Raji (cell line): ENCODE data around the gene TMEM132E.

ENCODE experiments used
- POLR2A ChIP-seq: IDR thresholded peaks from 2 replicates; pipeline ENCODE4 v1.6.1; 2011; ENCODE audit warnings: low read depth, low read length, control low read depth; ENCODE audit not compliant: insufficient read depth

Gene TMEM132E

GRCh38 chr17:34613064-34614019 lies 34.0 kb downstream of the TMEM132E start:
- TF ChIP-seq POLR2A, result no peak

DNA sequence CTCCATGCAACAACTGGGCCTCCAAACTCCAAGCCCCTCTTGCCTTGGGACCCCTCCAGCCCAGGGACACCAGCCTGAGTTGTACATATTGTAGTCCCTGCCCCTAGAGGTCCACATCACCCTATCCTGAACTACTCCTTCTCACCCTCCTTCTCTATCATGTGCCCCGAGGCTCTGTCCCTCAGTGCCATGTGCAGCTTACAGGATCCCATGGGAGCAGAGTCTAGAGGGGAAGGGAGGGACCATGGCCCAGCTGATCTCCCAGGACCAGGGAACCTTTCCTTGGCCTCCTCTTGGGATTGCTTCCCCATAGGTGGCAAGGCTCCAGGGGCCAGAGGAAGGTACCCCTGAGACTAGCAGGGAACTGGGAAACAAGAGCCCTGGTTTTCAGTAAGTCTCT lies 35.3 kb downstream of the TMEM132E start:
- TF ChIP-seq POLR2A, result no peak

DNA sequence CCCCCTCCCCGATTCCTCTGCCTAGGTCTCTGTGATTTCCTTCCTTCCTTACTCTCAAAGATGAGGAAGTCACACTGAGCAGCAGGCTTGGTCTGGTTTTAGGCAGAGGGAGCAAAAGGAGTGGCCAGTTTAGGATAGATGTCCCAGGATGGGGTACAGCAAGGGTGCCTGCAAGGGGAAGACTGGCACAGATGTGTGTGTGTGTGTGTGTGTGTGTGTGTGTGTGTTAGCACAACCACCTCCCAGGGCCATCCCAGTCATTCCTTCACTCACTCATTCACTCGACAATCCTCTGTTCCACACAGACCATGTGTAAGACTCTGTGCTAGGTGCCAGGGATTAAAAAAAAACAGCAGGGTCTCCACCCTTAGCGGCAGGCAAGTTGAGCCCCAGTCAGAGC lies 35.9 kb downstream of the TMEM132E start:
- TF ChIP-seq POLR2A, result no peak

GRCh38 chr17:34616148-34616547 lies 36.8 kb downstream of the TMEM132E start:
- TF ChIP-seq POLR2A, result no peak

DNA sequence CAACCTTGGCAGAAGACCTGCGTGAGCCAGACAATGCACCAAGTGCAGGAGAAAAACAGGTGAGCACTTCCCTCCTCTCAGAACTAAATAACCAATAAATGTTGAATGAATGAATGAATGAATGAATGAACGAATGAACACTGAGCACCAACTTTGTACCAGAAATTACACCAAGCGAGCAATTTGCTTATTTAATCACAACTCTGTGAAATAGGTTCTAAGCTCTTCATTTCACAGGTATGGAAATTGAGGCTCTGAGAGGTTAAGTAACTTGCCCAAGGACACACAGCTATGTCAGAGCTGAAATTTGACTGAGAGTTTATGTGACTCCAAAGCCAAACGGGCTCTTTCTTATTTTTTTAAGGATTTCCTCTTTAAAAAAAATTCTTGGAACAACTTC lies 38.0 kb downstream of the TMEM132E start:
- no peak for TF ChIP-seq POLR2A

- TF ChIP-seq POLR2A, result no peak
Observed at GRCh38 chr17:34619687-34620217, 40.4 kb downstream of the TMEM132E start.

DNA sequence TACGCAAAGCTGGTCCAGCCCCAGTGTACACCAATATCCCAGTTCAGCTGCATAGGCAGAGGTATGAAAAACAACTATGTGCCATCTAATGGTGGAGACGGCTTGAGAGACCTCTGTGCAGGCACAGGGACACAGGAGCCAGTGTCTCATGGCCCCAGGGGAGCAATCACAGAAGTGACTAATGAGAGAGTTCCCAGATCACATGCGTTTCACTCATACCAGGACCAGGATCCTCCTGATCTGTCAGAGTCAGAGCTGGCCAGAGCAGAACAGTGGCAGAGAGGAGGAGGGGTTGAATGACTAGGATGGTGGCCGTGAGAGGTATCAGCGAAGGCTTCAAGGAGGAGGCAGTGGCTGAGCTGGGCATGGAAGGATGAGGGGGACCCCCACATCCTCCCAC lies 41.1 kb downstream of the TMEM132E start:
- no peak for TF ChIP-seq POLR2A

DNA sequence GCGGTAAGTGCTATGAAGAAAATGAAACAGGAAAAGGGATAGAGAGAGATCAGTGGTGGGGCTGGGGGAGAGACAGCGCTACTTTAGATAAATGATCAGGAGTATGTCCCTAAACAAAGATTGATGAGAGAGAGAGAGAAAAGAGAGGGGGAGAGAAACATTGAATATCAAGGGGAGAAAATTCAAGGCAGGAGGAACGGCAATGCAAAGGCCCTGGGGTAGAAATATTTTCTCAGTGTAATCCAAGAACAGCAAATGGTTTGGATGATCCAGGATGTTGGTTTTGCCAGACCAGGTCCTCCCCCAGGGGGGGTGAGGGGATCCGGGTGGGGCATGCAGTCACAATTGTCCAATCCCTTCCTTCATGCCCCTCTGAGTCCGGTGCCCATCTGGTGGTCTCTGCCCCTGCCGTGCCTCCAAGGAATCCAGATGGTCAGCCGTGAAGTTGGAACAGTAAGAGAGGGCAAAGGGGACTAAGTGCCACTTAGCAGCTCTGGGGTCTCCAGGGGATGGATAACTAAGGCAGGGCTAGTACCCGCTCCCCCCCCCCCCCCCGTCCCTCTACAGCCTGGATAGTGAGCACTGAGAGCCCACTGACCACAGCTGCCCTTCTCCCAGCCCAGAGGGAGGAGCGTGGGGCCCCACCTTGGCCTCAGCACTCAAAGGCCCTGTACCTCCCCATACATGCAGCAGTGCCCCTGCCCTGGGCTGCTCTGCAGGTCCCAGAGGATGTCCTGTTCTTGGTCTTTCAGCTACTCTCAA lies 43.7 kb downstream of the TMEM132E start:
- TF ChIP-seq POLR2A, result no peak

- TF ChIP-seq POLR2A, result no peak
Observed at GRCh38 chr17:34623856-34624766, 44.7 kb downstream of the TMEM132E start.

DNA sequence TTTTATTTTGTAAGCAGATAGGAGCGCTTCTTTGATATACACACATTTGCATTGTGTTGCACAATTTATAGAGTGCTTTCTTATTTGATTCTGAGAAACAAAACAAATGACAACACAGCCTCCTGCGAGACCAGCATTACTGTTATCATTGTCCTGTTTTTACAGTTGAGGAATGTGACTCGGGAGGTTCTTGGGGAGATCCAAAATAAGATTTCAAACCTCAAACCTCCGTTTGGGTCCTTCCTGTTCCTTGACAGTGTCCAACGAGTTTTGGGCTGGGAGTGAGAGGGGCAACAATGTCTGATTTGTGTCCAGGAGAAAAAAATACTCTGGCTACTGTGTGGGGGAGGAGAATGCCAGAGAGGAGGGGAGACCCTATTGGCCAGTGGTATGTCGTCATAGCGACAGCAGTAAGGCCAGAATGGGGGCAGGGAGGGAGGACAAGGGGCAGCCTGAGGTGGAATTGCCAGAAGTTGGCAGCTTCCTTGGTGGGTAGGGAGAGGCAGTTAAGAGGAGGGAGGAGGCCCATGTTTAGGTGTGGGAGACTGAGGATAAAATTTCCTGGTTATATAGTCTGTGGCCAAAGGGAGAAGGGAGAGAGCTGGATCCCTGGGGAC lies 45.5 kb downstream of the TMEM132E start:
- no peak for TF ChIP-seq POLR2A

DNA sequence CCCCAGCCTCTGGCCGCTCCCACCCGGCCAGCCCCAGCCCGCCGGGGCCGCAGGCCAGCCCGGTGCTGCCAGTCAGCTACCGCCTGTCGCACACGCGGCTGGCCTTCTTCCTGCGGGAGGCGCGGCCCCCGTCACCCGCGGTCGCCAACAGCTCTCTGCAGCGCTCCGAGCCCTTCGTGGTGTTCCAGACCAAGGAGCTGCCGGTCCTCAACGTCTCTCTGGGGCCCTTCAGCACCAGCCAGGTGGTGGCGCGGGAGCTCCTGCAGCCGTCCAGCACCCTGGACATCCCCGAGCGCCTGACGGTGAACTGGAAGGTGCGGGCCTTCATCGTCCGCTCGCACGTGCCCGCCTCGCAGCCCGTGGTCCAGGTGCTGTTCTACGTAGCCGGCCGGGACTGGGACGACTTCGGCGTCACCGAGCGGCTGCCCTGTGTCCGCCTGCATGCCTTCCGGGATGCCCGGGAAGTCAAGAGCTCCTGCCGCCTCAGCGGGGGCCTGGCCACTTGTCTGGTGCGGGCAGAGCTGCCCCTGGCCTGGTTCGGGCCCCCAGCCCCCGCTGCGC lies 46.8 kb downstream of the TMEM132E start:
- no peak for TF ChIP-seq POLR2A

DNA sequence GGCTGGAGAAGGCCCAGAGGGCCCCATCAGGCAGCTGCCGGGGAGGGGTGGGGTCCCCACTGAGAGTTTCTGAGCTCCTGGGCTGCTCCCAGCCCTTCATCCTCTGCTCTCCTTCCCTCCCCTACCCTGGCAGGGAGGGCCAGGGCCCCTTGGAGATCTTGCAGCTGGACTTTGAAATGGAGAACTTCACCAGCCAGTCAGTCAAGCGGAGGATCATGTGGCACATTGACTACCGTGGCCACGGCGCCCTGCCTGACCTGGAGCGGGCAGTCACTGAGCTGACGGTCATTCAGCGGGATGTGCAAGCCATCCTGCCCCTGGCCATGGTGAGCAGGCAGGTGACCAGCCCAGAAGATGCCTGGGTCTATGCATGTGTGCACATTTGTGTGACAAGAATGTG lies 49.5 kb downstream of the TMEM132E start:
- TF ChIP-seq POLR2A, result no peak

- TF ChIP-seq POLR2A, result no peak
Observed at GRCh38 chr17:34633351-34633750, 54.0 kb downstream of the TMEM132E start.

DNA sequence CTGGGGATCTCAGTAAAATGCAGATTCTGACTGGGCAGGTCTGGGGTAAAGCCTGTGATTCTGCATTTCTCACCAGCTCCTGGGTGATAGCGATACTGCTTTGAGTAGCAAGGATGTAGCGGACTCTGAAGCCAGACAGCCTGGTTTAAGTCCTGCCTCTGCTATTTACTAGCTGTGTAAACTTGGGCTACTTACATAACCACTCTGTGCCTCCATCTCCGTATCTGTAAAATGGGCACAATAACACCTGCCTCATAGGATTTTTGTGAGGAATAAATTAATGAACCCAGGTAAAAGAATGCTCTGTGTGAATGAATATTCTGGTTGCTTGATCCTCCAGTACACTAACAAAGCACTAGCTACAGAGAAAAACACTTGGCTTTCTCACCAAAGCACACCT lies 54.4 kb downstream of the TMEM132E start:
- TF ChIP-seq POLR2A, result no peak

- TF ChIP-seq POLR2A, result no peak
Observed at GRCh38 chr17:34634551-34635160, 55.3 kb downstream of the TMEM132E start.
